GM12892 (cell line): ENCODE measurements around the gene CCDC89.

Experiments
- POLR2A ChIP-seq: IDR thresholded peaks from 2 replicates; pipeline ENCODE4 v1.6.1; 2011; ENCODE audit warnings: low read depth, low read length, control low read depth
- POLR2AphosphoS5 ChIP-seq: IDR thresholded peaks from 2 replicates; pipeline ENCODE4 v1.6.1; 2011; ENCODE audit warnings: low read depth, low read length, control low read depth
- TAF1 ChIP-seq: IDR thresholded peaks from 2 replicates; pipeline ENCODE4 v1.6.1; 2011; ENCODE audit warnings: low read depth, mild to moderate bottlenecking, control low read depth, low read length, borderline replicate concordance

GRCh38 chr11:85652786-85653447 lies 33.1 kb downstream of the CCDC89 start:
- no peak for TF ChIP-seq TAF1
- no peak for TF ChIP-seq POLR2A
- no peak for TF ChIP-seq POLR2AphosphoS5
